Stimulated activated CD4-positive, alpha-beta T cell treated with anti-CD3 and anti-CD28 coated beads, Interleukin-1b, Interleukin-23, amount 100 ng/mL, for 1 hour (primary cell): Measurements from ENCODE around the gene GPATCH4.
"Not testable (repeated sequence)": the region's sequence is repeated elsewhere in the genome, so short reads cannot be mapped to it uniquely, and the experiment has no call there.

Source experiments
- DNase-seq, 2 donors: peaks; one replicate each; pipeline ENCODE4 v3.0.0-alpha.2; 2020; ENCODE audit warnings: low read depth in 2 of 2

GPATCH4 gene

GRCh38 chr1:156601122-156601830, at the start of gene GPATCH4:
Gene GPATCH4, minus strand, starts transcription at chr1:156601479.
- peak in 1 of 2 donors; percentile 53 for DNase-seq

- no peak for DNase-seq
Observed at GRCh38 chr1:156648951-156649350, 47.7 kb upstream of the GPATCH4 start.

- no peak for DNase-seq
Observed at GRCh38 chr1:156648496-156648895, 47.2 kb upstream of the GPATCH4 start.

- DNase-seq: no peak
Observed at GRCh38 chr1:156647351-156647750, 46.1 kb upstream of the GPATCH4 start.

- DNase-seq: no peak
Observed at GRCh38 chr1:156646738-156647211, 45.5 kb upstream of the GPATCH4 start.

GRCh38 chr1:156645666-156646065, 44.4 kb upstream of the GPATCH4 start:
- no peak for DNase-seq

- no peak for DNase-seq
Observed at GRCh38 chr1:156645056-156645455, 43.8 kb upstream of the GPATCH4 start.

GRCh38 chr1:156644640-156645039, 43.4 kb upstream of the GPATCH4 start:
- no peak for DNase-seq

- DNase-seq: no peak
Observed at GRCh38 chr1:156644146-156644545, 42.9 kb upstream of the GPATCH4 start.

- no peak for DNase-seq
Observed at GRCh38 chr1:156643778-156644092, 42.5 kb upstream of the GPATCH4 start.

GRCh38 chr1:156643049-156643777, 41.9 kb upstream of the GPATCH4 start:
- no peak for DNase-seq

GRCh38 chr1:156642265-156643048, 41.2 kb upstream of the GPATCH4 start:
- DNase-seq: no peak

- no peak for DNase-seq
Observed at GRCh38 chr1:156641761-156642264, 40.5 kb upstream of the GPATCH4 start, which contains the start of gene BCAN. Gene BCAN, plus strand, starts transcription at chr1:156642117. Its CDS starts 3,938 bp downstream, at chr1:156646055.

GRCh38 chr1:156640842-156641706, 39.8 kb upstream of the GPATCH4 start:
- DNase-seq: no peak

GRCh38 chr1:156639601-156640101, 38.4 kb upstream of the GPATCH4 start:
- no peak for DNase-seq

- no peak for DNase-seq
Observed at GRCh38 chr1:156638189-156638985, 37.1 kb upstream of the GPATCH4 start.

- DNase-seq: no peak
Observed at GRCh38 chr1:156632355-156632754, 31.1 kb upstream of the GPATCH4 start.

- not testable (repeated sequence) for DNase-seq
Observed at GRCh38 chr1:156631152-156631551, 29.9 kb upstream of the GPATCH4 start.

GRCh38 chr1:156629823-156630449, 28.7 kb upstream of the GPATCH4 start:
- no peak for DNase-seq
